ENCODE measurements around the gene DDX52. TPM values are rescaled to one million over a fixed set of nuclear protein-coding genes. Genes with fewer than 3 reads are reported as not detected.

Gene DDX52
- total and polyA plus RNA-seq, 8 donors: 7.1 to 40.0 (median 10.9) TPM

DNA sequence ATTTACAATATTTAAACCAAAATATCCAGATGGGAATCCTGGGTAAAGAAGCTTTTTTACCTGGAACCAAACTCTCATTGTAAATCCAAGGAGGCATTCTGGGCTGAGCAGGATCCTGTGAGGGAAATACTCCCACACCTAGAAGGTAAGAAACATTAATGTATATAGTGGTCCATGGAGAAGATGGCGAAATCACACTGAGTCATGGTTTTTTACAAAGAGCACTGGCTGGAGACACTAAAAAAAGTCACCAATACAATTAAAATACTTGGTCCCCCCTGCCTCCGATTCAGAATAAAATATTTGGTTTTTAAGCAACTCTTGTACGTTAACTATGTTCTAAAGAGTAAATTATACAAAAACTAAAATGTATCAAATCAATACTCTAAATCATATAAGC lies 67.0 kb downstream of the DDX52 start:
- H3K9me3 ChIP-seq: peaks cover 0 to 6% (median 2%) of the 10 kb centered on the region in 4 donors
- H3K27ac ChIP-seq: no peak overlapping the region
- H3K4me3 ChIP-seq: no peak overlapping the region
- WGBS, 5 donors: 91 to 96% (median 94%) methylated on average over 3 of the region's 3 CpGs
- intact Hi-C loops (cut with DNase I; ENCODE audit: low total_unique reads): no loop called here
- no peak for TF ChIP-seq POLR2AphosphoS5 (IDR thresholded peaks at IDR 0.05)
- no peak for TF ChIP-seq POLR2A (IDR thresholded peaks at IDR 0.05)
- TF ChIP-seq, protein P1, sequence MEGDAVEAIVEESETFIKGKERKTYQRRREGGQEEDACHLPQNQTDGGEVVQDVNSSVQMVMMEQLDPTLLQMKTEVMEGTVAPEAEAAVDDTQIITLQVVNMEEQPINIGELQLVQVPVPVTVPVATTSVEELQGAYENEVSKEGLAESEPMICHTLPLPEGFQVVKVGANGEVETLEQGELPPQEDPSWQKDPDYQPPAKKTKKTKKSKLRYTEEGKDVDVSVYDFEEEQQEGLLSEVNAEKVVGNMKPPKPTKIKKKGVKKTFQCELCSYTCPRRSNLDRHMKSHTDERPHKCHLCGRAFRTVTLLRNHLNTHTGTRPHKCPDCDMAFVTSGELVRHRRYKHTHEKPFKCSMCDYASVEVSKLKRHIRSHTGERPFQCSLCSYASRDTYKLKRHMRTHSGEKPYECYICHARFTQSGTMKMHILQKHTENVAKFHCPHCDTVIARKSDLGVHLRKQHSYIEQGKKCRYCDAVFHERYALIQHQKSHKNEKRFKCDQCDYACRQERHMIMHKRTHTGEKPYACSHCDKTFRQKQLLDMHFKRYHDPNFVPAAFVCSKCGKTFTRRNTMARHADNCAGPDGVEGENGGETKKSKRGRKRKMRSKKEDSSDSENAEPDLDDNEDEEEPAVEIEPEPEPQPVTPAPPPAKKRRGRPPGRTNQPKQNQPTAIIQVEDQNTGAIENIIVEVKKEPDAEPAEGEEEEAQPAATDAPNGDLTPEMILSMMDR (IDR thresholded peaks at IDR 0.05): no peak
- H3K4me1 ChIP-seq: no peaks in the 10 kb centered on the region
- H3K36me3 ChIP-seq: peaks cover 21 to 97% (median 94%) of the 10 kb centered on the region in 4 donors
- no peak for DNase-seq
- H3K27me3 ChIP-seq: no peaks in the 10 kb centered on the region

DNA sequence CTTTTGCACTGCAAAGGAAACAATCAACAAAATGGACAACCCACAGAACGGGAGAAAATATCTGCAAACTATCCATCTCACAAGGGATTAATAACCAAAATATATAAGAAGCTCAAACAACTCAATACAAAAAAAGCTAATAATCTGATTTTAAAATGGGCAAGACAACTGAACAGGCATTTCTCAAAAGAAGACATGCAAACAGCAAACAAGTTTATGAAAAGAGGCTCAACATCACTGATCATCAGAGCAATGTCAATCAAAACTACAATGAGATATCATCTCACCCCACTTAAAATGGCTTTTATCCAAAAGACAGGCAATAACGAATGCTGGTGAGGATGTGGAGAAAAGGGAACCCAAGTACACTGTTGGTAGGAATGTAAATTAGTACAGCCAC lies 68.8 kb downstream of the DDX52 start:
- 94 to 100% (median 97%) methylated on average over 2 of the region's 2 CpGs for WGBS, 5 donors
- TF ChIP-seq POLR2AphosphoS5 (IDR thresholded peaks at IDR 0.05) (no peak), POLR2A (IDR thresholded peaks at IDR 0.05) (no peak), EP300 (IDR thresholded peaks at IDR 0.05) (no peak)
- TF ChIP-seq, protein P1 (IDR thresholded peaks at IDR 0.05): no peak
- intact Hi-C loops (cut with DNase I; ENCODE audit: low total_unique reads): no loop called here
- peaks cover 0 to 6% (median 2%) of the 10 kb centered on the region in 4 donors for H3K9me3 ChIP-seq
- DNase-seq: no peak
- H3K27ac ChIP-seq: no peak overlapping the region
- H3K4me3 ChIP-seq: no peak overlapping the region
- no peaks in the 10 kb centered on the region for H3K4me1 ChIP-seq
- H3K36me3 ChIP-seq: peaks cover 18 to 97% (median 96%) of the 10 kb centered on the region in 4 donors
- no peaks in the 10 kb centered on the region for H3K27me3 ChIP-seq

DNA sequence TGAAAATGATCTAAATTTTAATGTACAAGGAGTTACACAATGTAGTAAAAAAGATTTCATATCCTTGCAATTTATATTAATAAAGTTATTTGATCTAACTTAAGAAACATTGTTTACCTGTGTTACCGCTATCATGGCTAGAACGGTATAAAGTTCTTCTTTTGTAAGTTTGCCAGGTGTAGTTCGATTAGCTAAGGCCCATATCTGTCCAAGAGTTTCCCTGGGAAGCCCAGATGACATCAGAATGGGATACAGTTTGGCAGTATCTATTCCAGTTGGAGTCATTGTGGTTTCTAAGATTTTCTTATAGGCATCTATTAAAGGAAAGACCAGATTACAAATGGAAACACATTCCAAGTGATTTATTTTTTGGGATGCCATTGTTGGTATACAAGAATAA lies 71.6 kb downstream of the DDX52 start:
- no peak for DNase-seq
- TF ChIP-seq, protein P1 (IDR thresholded peaks at IDR 0.05): no peak
- TF ChIP-seq EP300 (IDR thresholded peaks at IDR 0.05): no peak
- H3K4me1 ChIP-seq: no peaks in the 10 kb centered on the region
- intact Hi-C loops (cut with DNase I; ENCODE audit: low total_unique reads): no loop called here
- whole genome bisulfite sequencing, 5 donors: 77 to 89% (median 79%) methylated on average over 3 of the region's 3 CpGs
- H3K4me3 ChIP-seq: no peak overlapping the region
- no peaks in the 10 kb centered on the region for H3K27me3 ChIP-seq
- peaks cover 0 to 6% (median 2%) of the 10 kb centered on the region in 4 donors for H3K9me3 ChIP-seq
- no peak overlapping the region for H3K27ac ChIP-seq
- peaks cover 24 to 97% (median 96%) of the 10 kb centered on the region in 4 donors for H3K36me3 ChIP-seq

DNA sequence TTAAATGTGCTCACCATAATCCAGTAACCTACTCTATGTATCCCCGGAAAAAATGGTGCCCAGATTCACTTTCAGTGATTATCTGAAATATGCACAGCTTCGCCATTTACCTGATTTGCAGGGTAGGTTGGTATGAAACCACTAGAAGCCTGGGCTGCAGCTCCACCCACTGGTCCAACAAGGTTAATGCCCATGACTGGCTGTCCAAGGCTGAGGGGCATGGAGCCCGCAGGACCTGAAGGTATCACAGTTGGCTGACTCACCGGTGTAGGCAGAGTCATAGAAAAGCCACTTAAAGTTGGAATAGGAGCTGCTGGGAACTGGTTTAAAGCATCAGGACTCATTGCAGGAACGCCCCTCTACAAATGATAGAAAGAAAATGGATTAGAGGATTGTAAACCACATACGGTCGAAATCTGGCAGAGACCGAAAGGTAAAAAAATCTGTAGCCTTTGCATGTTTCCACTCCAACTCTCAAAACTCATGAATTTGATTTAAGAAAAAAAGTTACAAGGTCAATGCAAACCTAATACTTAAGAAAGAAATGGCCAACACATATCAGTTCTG lies 72.6 kb downstream of the DDX52 start:
- intact Hi-C loops (cut with DNase I; ENCODE audit: low total_unique reads): no loop called here
- no peak overlapping the region for H3K4me3 ChIP-seq
- H3K36me3 ChIP-seq: peaks cover 24 to 94% (median 91%) of the 10 kb centered on the region in 4 donors
- TF ChIP-seq POLR2A (IDR thresholded peaks at IDR 0.05): no peak
- no peak for TF ChIP-seq POLR2AphosphoS5 (IDR thresholded peaks at IDR 0.05)
- TF ChIP-seq, protein P1 (IDR thresholded peaks at IDR 0.05): peak in 1 of 7 experiments; percentile 28
- no peak for TF ChIP-seq EP300 (IDR thresholded peaks at IDR 0.05)
- peaks cover 0 to 6% (median 2%) of the 10 kb centered on the region in 4 donors for H3K9me3 ChIP-seq
- WGBS, 5 donors: 88 to 95% (median 91%) methylated on average over 8 of the region's 8 CpGs
- no peak overlapping the region for H3K27ac ChIP-seq
- H3K27me3 ChIP-seq: no peaks in the 10 kb centered on the region
- no peaks in the 10 kb centered on the region for H3K4me1 ChIP-seq
- peak; percentile 48 to 60 for DNase-seq

Data from stomach (tissue), 9 donors.